ENCODE results near the gene SPEG. TPM values are rescaled to one million over a fixed set of nuclear protein-coding genes. Genes with fewer than 3 reads are reported as not detected.
A peak's percentile ranks its signal among the peaks of the same experiment; 100 is the strongest.

SPEG gene
- total RNA-seq, 1 experiment from 2014 or later, result 55.3 TPM

DNA sequence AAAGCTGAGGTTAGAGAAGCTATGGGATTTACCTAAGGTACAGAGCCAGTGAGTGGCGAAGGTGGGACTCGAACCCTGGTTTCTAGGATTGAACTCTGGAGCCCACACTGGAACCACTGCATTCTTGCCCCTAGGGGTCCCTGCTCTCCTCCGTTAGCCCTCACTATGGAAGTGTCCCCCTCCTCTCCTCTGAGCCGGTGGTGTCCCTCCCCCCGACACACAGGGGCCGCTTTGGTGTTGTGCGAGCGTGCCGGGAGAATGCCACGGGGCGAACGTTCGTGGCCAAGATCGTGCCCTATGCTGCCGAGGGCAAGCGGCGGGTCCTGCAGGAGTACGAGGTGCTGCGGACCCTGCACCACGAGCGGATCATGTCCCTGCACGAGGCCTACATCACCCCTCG, 55.5 kb downstream of the SPEG start:
- Mint-ChIP-seq H3K27ac (no peak overlapping the region), H3K4me3 (no peak overlapping the region), H3K27me3 (ENCODE audit: low read depth) (peaks cover 37% of the 10 kb centered on the region), H3K36me3 (no peaks in the 10 kb centered on the region), H3K4me1 (peaks cover 39% of the 10 kb centered on the region), H3K9me3 (no peaks in the 10 kb centered on the region)
- DNase-seq (ENCODE audit: low spot score), result peak; percentile 62
- CTCF ChIA-PET, result interaction anchor here (1.4 to 35.9 kb wide), 8 partner anchors 9 to 87 kb away, joined by 3 to 2316 read pairs (median 13); partner anchors contain the start of genes ASIC4, CHPF, GMPPA and TMEM198
- ATAC-seq, result peak; percentile 40
- POLR2A ChIA-PET, result no interaction called here
- TF ChIP-seq TEAD1 (CRISPR knock-in tag; IDR thresholded peaks at IDR 0.05) (peak; percentile 98), TEAD4 (CRISPR knock-in tag; IDR thresholded peaks at IDR 0.05) (peak; percentile 96), ZNF396 (CRISPR knock-in tag; IDR thresholded peaks at IDR 0.05; ENCODE audit: borderline replicate concordance) (no peak), NFE2L1 (CRISPR knock-in tag; IDR thresholded peaks at IDR 0.05) (0 out of 2 replicates have a peak, but pooled peaks have one; percentile 27), ESRRA (CRISPR knock-in tag; IDR thresholded peaks at IDR 0.05; ENCODE audit: borderline replicate concordance) (no peak), ELF4 (CRISPR knock-in tag; IDR thresholded peaks at IDR 0.05; ENCODE audit: low read depth) (no peak), OVOL2 (CRISPR knock-in tag; IDR thresholded peaks at IDR 0.05; ENCODE audit: borderline replicate concordance) (no peak), SOX15 (CRISPR knock-in tag; IDR thresholded peaks at IDR 0.05) (no peak)
- TF ChIP-seq, protein P1, sequence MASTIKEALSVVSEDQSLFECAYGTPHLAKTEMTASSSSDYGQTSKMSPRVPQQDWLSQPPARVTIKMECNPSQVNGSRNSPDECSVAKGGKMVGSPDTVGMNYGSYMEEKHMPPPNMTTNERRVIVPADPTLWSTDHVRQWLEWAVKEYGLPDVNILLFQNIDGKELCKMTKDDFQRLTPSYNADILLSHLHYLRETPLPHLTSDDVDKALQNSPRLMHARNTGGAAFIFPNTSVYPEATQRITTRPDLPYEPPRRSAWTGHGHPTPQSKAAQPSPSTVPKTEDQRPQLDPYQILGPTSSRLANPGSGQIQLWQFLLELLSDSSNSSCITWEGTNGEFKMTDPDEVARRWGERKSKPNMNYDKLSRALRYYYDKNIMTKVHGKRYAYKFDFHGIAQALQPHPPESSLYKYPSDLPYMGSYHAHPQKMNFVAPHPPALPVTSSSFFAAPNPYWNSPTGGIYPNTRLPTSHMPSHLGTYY (CRISPR knock-in tag; IDR thresholded peaks at IDR 0.05), result no peak
- TF ChIP-seq, protein P2, sequence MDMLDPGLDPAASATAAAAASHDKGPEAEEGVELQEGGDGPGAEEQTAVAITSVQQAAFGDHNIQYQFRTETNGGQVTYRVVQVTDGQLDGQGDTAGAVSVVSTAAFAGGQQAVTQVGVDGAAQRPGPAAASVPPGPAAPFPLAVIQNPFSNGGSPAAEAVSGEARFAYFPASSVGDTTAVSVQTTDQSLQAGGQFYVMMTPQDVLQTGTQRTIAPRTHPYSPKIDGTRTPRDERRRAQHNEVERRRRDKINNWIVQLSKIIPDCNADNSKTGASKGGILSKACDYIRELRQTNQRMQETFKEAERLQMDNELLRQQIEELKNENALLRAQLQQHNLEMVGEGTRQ (CRISPR knock-in tag; IDR thresholded peaks at IDR 0.05), result no peak
- TF ChIP-seq, protein P3, sequence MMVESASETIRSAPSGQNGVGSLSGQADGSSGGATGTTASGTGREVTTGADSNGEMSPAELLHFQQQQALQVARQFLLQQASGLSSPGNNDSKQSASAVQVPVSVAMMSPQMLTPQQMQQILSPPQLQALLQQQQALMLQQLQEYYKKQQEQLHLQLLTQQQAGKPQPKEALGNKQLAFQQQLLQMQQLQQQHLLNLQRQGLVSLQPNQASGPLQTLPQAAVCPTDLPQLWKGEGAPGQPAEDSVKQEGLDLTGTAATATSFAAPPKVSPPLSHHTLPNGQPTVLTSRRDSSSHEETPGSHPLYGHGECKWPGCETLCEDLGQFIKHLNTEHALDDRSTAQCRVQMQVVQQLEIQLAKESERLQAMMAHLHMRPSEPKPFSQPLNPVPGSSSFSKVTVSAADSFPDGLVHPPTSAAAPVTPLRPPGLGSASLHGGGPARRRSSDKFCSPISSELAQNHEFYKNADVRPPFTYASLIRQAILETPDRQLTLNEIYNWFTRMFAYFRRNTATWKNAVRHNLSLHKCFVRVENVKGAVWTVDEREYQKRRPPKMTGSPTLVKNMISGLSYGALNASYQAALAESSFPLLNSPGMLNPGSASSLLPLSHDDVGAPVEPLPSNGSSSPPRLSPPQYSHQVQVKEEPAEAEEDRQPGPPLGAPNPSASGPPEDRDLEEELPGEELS (CRISPR knock-in tag; IDR thresholded peaks at IDR 0.05), result 0 out of 2 replicates have a peak, but pooled peaks have one; percentile 12
- TF ChIP-seq, protein P4, sequence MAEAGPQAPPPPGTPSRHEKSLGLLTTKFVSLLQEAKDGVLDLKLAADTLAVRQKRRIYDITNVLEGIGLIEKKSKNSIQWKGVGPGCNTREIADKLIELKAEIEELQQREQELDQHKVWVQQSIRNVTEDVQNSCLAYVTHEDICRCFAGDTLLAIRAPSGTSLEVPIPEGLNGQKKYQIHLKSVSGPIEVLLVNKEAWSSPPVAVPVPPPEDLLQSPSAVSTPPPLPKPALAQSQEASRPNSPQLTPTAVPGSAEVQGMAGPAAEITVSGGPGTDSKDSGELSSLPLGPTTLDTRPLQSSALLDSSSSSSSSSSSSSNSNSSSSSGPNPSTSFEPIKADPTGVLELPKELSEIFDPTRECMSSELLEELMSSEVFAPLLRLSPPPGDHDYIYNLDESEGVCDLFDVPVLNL (CRISPR knock-in tag; IDR thresholded peaks at IDR 0.05; ENCODE audit: borderline replicate concordance, low read depth), result no peak
- TF ChIP-seq, protein P5, sequence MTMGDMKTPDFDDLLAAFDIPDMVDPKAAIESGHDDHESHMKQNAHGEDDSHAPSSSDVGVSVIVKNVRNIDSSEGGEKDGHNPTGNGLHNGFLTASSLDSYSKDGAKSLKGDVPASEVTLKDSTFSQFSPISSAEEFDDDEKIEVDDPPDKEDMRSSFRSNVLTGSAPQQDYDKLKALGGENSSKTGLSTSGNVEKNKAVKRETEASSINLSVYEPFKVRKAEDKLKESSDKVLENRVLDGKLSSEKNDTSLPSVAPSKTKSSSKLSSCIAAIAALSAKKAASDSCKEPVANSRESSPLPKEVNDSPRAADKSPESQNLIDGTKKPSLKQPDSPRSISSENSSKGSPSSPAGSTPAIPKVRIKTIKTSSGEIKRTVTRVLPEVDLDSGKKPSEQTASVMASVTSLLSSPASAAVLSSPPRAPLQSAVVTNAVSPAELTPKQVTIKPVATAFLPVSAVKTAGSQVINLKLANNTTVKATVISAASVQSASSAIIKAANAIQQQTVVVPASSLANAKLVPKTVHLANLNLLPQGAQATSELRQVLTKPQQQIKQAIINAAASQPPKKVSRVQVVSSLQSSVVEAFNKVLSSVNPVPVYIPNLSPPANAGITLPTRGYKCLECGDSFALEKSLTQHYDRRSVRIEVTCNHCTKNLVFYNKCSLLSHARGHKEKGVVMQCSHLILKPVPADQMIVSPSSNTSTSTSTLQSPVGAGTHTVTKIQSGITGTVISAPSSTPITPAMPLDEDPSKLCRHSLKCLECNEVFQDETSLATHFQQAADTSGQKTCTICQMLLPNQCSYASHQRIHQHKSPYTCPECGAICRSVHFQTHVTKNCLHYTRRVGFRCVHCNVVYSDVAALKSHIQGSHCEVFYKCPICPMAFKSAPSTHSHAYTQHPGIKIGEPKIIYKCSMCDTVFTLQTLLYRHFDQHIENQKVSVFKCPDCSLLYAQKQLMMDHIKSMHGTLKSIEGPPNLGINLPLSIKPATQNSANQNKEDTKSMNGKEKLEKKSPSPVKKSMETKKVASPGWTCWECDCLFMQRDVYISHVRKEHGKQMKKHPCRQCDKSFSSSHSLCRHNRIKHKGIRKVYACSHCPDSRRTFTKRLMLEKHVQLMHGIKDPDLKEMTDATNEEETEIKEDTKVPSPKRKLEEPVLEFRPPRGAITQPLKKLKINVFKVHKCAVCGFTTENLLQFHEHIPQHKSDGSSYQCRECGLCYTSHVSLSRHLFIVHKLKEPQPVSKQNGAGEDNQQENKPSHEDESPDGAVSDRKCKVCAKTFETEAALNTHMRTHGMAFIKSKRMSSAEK (CRISPR knock-in tag; IDR thresholded peaks at IDR 0.05; ENCODE audit: borderline replicate concordance), result no peak
- TF ChIP-seq, protein P6, sequence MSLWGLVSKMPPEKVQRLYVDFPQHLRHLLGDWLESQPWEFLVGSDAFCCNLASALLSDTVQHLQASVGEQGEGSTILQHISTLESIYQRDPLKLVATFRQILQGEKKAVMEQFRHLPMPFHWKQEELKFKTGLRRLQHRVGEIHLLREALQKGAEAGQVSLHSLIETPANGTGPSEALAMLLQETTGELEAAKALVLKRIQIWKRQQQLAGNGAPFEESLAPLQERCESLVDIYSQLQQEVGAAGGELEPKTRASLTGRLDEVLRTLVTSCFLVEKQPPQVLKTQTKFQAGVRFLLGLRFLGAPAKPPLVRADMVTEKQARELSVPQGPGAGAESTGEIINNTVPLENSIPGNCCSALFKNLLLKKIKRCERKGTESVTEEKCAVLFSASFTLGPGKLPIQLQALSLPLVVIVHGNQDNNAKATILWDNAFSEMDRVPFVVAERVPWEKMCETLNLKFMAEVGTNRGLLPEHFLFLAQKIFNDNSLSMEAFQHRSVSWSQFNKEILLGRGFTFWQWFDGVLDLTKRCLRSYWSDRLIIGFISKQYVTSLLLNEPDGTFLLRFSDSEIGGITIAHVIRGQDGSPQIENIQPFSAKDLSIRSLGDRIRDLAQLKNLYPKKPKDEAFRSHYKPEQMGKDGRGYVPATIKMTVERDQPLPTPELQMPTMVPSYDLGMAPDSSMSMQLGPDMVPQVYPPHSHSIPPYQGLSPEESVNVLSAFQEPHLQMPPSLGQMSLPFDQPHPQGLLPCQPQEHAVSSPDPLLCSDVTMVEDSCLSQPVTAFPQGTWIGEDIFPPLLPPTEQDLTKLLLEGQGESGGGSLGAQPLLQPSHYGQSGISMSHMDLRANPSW (CRISPR knock-in tag; conservative IDR thresholded peaks at IDR 0.05; ENCODE audit: low read depth), result no peak
- TF ChIP-seq, protein P7, sequence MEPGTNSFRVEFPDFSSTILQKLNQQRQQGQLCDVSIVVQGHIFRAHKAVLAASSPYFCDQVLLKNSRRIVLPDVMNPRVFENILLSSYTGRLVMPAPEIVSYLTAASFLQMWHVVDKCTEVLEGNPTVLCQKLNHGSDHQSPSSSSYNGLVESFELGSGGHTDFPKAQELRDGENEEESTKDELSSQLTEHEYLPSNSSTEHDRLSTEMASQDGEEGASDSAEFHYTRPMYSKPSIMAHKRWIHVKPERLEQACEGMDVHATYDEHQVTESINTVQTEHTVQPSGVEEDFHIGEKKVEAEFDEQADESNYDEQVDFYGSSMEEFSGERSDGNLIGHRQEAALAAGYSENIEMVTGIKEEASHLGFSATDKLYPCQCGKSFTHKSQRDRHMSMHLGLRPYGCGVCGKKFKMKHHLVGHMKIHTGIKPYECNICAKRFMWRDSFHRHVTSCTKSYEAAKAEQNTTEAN (CRISPR knock-in tag; IDR thresholded peaks at IDR 0.05), result no peak
- TF ChIP-seq, protein P8, sequence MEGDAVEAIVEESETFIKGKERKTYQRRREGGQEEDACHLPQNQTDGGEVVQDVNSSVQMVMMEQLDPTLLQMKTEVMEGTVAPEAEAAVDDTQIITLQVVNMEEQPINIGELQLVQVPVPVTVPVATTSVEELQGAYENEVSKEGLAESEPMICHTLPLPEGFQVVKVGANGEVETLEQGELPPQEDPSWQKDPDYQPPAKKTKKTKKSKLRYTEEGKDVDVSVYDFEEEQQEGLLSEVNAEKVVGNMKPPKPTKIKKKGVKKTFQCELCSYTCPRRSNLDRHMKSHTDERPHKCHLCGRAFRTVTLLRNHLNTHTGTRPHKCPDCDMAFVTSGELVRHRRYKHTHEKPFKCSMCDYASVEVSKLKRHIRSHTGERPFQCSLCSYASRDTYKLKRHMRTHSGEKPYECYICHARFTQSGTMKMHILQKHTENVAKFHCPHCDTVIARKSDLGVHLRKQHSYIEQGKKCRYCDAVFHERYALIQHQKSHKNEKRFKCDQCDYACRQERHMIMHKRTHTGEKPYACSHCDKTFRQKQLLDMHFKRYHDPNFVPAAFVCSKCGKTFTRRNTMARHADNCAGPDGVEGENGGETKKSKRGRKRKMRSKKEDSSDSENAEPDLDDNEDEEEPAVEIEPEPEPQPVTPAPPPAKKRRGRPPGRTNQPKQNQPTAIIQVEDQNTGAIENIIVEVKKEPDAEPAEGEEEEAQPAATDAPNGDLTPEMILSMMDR (IDR thresholded peaks at IDR 0.05), result 0 out of 2 replicates have a peak, but pooled peaks have one; percentile 25
- TF ChIP-seq, protein P9, sequence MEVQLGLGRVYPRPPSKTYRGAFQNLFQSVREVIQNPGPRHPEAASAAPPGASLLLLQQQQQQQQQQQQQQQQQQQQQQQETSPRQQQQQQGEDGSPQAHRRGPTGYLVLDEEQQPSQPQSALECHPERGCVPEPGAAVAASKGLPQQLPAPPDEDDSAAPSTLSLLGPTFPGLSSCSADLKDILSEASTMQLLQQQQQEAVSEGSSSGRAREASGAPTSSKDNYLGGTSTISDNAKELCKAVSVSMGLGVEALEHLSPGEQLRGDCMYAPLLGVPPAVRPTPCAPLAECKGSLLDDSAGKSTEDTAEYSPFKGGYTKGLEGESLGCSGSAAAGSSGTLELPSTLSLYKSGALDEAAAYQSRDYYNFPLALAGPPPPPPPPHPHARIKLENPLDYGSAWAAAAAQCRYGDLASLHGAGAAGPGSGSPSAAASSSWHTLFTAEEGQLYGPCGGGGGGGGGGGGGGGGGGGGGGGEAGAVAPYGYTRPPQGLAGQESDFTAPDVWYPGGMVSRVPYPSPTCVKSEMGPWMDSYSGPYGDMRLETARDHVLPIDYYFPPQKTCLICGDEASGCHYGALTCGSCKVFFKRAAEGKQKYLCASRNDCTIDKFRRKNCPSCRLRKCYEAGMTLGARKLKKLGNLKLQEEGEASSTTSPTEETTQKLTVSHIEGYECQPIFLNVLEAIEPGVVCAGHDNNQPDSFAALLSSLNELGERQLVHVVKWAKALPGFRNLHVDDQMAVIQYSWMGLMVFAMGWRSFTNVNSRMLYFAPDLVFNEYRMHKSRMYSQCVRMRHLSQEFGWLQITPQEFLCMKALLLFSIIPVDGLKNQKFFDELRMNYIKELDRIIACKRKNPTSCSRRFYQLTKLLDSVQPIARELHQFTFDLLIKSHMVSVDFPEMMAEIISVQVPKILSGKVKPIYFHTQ (CRISPR knock-in tag; IDR thresholded peaks at IDR 0.05), result no peak
- TF ChIP-seq, protein P10, sequence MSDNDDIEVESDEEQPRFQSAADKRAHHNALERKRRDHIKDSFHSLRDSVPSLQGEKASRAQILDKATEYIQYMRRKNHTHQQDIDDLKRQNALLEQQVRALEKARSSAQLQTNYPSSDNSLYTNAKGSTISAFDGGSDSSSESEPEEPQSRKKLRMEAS (CRISPR knock-in tag; IDR thresholded peaks at IDR 0.05), result peak; percentile 22; the same call in 1 of the 2 replicates
